GM18870 (cell line): Measurements from ENCODE around the gene RELT.

ENCODE experiments used
- ATAC-seq: cut with Tn5 transposase; IDR thresholded peaks from one replicate; pipeline ENCODE4 v1.9.1; 2021; ENCODE audit warnings: moderate library complexity; ENCODE audit not compliant: unreplicated experiment

RELT gene

GRCh38 chr11:73376160-73376802 lies at the start of gene RELT:
Gene RELT (plus strand): TSS chr11:73376399. CDS start chr11:73389137, 12,738 bp downstream.
- peak; percentile 53 for ATAC-seq

DNA sequence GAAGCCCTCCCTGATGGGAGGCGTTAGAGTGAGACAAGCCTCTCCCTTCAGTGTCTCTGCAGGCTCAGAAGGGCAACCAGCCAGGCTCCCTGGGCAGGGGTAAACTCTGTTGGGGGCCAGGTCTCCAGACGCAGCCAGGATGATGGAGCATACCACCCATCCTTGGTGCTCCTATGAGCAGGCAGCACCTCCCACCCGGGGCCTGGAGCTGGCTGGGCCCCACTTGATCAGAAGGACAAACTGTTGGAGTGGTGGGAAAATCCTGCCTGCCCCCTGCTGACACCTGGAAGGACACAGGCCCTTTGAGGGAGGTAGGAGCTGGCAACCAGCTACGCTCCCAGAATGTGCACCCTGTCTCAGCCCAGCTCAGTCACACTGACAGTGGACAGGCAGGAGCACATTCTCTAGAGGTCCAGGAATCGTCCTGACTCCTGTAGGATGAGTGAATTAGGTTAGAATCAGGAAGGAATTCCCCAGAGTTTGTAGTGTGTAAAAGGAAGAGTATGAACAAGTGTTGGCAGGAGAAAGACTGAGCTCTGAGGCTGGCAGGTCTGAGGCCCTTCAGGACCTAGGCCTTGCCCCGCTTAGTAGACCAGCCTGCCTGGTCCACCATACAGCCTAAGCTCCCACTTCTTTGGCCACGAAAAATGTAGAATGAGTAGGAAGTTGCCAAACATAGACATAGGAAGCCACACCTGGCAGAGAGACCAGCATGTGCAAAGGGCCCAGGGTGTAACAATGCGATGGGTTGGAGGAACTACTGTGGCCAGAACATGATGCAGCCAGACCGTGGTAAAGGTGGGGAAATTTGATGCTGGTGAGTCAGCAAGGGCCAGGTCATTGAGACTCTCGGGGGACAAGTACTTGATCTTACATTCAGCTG lies 49.0 kb upstream of the RELT start:
- ATAC-seq = no peak

- no peak for ATAC-seq
Observed at GRCh38 chr11:73327812-73328364, 48.3 kb upstream of the RELT start.

GRCh38 chr11:73330569-73331093 lies 45.6 kb upstream of the RELT start:
- no peak for ATAC-seq

- ATAC-seq = no peak
Observed at GRCh38 chr11:73331138-73331916, 44.9 kb upstream of the RELT start.

DNA sequence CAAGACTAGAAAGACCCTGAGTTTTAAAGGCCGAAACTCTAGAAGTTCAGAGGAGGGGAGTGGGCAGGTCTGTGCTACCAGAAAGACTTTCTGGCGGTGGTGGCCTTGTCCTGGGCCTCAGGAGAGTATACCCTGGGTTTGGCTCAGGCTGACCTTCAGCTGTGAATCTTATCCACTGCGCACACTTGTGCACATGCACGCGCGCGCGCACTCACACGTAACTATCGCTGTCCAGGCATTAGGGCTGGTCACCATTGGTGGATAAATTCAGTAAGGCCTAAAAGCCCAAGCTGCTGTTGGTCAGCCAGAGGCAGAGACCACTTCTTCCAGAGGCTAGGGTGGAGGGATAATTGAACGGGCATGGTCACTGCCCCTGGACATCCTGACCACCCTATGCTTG lies 43.0 kb upstream of the RELT start:
- ATAC-seq = no peak

DNA sequence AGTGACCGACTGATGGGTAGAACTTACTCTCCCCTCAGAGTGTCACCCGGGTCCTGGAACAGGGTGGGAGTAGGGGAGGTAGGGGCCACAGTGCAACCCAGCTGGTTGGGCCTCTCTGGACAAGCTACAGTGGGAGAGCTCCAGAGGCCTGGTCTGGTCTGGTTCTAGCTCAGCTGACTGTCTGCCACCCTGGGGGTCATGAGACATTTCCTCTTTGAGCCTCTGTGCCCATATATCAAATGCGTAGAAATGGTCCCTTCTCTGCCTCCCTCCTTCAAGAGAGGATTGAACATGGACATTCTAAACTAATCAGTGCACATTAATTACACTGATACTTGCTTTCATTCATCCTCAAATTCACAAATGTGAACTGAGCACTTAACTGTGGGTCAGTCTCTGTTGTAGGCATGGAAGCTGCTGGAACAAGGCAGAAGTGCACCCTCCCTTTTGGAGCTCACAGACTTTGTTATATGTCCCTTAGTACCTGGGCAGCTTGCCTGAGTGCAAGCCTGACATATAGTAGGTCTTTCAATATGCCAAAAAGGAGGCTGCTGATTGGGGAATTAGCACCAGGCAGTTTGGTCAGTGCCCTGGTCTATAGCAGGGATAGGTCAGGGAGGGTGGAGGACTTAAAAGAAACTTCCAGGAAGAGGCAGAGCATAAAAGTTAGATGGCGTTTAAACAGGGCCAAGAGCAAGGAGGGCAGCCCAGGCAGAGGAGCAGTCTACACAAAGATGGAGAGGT lies 42.4 kb upstream of the RELT start:
- no peak for ATAC-seq

DNA sequence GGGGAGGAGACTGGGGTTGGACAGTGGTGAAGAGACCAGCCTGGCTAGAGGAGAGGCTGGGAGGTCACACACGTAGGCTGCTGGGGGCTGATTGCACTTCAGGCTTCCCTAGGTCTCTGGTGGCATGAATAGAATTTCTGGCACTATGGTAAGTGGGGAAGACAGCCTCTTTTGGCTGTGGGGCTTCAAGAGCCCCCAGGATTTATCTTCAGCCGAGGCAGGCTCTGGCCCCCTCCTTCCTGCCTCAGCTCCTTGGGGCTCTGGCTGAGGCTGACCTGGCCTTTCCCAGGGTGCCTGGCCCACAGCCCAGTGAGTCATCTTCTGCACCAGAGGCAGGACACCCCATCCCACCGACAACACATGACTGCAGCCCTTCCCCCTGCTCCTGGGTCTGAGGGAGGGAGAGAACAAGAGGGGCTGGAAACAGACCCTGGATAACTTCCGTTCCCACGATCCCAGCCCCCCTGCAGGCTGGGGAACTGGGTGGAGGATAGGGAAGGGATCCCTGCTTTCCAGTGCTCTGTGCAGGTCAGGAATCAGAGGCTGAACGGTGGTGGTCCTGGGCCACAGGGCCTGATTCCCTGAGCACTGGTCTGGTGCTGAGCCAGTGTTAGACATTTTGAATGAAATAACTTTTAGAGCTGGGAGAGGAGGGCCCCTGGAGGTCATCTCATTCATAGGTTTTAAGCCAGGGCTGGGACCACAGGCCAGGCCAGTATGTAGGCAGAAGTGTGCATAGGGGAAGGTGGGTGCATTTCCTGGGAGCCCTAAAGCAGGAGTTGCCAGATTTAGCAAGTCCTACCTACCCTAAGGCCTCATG lies 41.6 kb upstream of the RELT start:
- ATAC-seq = no peak

DNA sequence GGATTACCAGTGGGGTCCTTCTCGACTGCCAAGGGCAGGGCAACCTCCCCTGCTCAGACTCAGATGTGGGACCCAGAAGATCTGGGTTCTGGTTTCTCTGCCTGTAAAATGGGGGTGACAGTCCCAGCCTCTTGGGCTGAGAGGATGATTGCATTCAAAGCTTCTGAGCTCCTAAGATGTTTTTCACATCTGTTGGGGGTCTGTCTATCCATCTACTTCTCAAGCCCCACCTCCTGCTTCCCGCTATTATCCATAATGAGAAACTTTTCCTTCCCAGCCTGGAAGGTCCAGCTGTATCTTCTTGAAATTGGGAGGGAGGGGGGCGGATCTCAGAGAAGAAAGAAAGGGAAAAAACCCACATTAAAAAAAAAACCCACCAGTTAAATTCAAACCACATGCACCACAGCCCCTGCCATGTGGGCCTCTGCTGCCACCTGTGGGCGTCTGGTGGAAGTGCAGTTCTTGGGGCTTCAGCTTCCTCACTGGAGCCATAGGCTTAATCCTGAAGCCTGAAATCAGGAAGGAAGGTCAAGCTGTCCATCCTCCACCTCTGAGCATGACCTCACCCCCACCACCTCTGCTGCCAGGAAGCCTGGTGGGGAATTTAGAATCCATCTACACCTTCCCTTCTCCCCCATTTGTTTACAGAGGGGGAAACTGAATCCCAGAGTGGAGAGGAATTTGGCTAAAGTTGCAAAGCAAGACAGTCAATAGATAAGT lies 40.8 kb upstream of the RELT start:
- no peak for ATAC-seq

DNA sequence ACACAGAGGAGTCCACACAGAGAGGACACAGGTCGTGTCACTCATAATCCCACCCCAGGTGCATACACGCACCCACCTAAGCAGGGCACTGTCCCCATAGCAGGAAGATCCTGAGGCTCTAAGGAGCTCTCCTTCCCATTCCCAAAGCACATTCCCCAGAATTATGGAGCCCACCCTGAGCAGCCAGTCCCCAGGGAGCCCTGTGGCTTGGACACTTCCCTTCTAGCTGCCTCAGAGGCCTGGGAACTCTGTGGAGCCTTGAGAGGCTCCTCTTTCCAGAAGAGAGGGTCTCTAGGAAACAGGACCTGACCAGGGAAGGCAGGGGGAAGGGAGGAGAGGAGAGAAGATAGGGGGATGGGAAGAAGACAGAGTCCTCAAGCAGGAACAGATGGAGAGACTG lies 38.4 kb upstream of the RELT start:
- no peak for ATAC-seq

- ATAC-seq = no peak
Observed at GRCh38 chr11:73338279-73338678, 37.9 kb upstream of the RELT start.

GRCh38 chr11:73340164-73340563 lies 36.0 kb upstream of the RELT start:
- no peak for ATAC-seq

- ATAC-seq = no peak
Observed at GRCh38 chr11:73342633-73343032, 33.6 kb upstream of the RELT start.

- ATAC-seq = no peak
Observed at GRCh38 chr11:73343076-73343873, 32.9 kb upstream of the RELT start.

DNA sequence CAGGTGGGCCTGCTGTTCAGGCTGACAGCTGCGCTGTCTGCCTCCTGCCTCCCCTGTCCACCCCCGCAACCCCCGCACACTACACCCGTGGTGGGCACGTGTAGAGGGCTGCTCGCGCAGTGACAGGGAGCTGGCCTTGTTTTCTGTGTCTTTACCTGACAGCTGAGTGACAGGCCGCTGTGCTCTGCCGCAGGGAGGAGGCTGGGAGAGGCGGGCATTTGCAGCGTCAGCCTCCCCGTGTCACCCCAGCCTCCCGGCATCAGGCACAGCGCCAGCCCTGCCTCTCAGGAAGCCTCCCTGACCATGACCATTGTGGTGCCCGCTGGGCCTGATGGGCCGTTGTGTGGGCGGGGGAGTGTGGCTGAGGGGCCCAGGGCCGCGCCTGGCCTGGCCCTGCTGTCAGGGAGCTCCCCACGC lies 32.0 kb upstream of the RELT start:
- ATAC-seq = no peak

GRCh38 chr11:73345481-73346160 lies 30.6 kb upstream of the RELT start:
- ATAC-seq = no peak

GRCh38 chr11:73346186-73346935 lies 29.8 kb upstream of the RELT start:
- no peak for ATAC-seq
